ENCODE results near the gene PTPN2. TPM values are rescaled to one million over a fixed set of nuclear protein-coding genes. Genes with fewer than 3 reads are reported as not detected.

The PTPN2 gene
- 14.4 and 24.0 TPM in 2 replicates for total RNA-seq

DNA sequence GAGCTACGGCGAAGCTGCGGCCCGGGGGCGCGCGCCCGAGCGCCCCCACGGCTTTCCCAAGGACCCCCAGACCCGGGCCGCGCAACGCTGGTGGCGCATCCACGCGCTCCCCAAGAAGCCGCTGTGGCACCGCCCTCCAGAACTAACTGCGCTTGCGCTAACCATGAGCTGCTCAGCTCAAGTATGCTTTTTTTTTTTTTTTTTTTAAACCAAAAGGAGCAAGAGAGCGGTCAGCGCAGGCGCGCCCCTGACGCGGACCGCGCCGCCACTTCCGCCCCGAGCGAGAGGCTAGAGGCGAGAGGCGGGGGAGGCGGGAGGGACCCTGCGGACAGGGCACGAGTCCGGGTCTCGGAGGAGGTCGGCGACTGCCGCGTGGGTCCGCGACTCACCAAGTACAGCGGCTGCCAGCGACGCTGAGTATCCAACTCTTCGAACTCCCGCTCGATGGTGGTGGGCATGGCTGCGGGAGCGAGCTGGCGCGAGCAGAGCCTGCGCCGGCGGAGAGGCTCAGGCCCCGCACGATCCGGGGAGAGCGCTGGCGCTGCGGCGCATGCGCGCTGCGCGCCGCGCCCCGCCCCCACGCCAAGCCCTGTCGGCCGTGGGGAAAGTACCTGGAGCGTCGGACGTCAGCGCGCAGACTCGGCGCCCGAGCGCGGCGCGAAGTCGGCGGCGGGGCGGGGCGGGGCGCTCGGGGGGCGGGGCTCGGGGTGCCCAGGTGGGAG lies at the start of gene PTPN2:
Gene PTPN2, minus strand, starts transcription at position 554 of the 722 bp plus-strand sequence. Its CDS starts 96 bp downstream, at position 458.

Other genes with a start within 250 kb of the PTPN2 start
- gene SPIRE1, start 226.1 kb downstream of the PTPN2 start, total RNA-seq, result 12.8 and 20.1 TPM in 2 replicates
- 12.5 and 12.6 TPM in 2 replicates for gene CEP76, start 181.5 kb downstream of the PTPN2 start, total RNA-seq
- 41.6 and 57.5 TPM in 2 replicates for gene PSMG2, start 181.2 kb downstream of the PTPN2 start, total RNA-seq
- 21.2 and 64.4 TPM in 2 replicates for gene SEH1L, start 63.8 kb upstream of the PTPN2 start, total RNA-seq
- gene CEP192, start 107.1 kb upstream of the PTPN2 start, total RNA-seq, result 18.8 and 37.9 TPM in 2 replicates